Spleen (tissue), 11 donors: Measurements from ENCODE around the gene COL26A1. TPM values are rescaled to one million over a fixed set of nuclear protein-coding genes. Genes with fewer than 3 reads are reported as not detected.
"Not testable (repeated sequence)": the region's sequence is repeated elsewhere in the genome, so short reads cannot be mapped to it uniquely, and the experiment has no call there.

Source experiments
- DNase-seq: peaks from one replicate; pipeline ENCODE4 v3.0.0-alpha.2; 2020
- H3K27ac ChIP-seq, 8 donors: fragments of 200-600 bp; sonication (generic) in 7 of 8; 1 replicate in 4 of 8; 2 replicates in 4 of 8; pipeline versions ENCODE4 v1.5.0 to v1.8.0; 2016 to 2021; ENCODE audit warnings: inconsistent platforms in 4 of 8, mild to moderate bottlenecking in 4 of 8, moderate library complexity in 1 of 8
- H3K27me3 ChIP-seq, 7 donors: fragments of 200-600 bp; sonication (generic) in 6 of 7; replicated peaks in 1 of 7; 1 replicate in 4 of 7; 2 replicates in 3 of 7; pipeline versions ENCODE4 v1.5.0 to v1.8.0; 2016 to 2021; ENCODE audit warnings: inconsistent platforms in 3 of 7, mild to moderate bottlenecking in 1 of 7
- H3K36me3 ChIP-seq, 6 donors: fragments of 200-600 bp; sonication (generic) in 5 of 6; 1 replicate in 4 of 6; 2 replicates in 2 of 6; pipeline versions ENCODE4 v1.5.0 to v1.8.0; 2016 to 2021; ENCODE audit warnings: inconsistent platforms in 2 of 6
- H3K4me1 ChIP-seq, 6 donors: fragments of 200-600 bp; sonication (generic) in 5 of 6; 1 replicate in 3 of 6; 2 replicates in 3 of 6; pipeline versions ENCODE4 v1.5.0 to v1.8.0; 2016 to 2021; ENCODE audit warnings: inconsistent platforms in 3 of 6
- H3K4me3 ChIP-seq, 8 donors: fragments of 200-600 bp; sonication (generic) in 7 of 8; 1 replicate in 4 of 8; 2 replicates in 4 of 8; pipeline versions ENCODE4 v1.5.0 to v1.8.0; 2016 to 2021; ENCODE audit warnings: inconsistent platforms in 4 of 8, mild to moderate bottlenecking in 4 of 8, moderate library complexity in 2 of 8
- H3K9me3 ChIP-seq, 8 donors: fragments of 200-600 bp; sonication (generic) in 7 of 8; 1 replicate in 4 of 8; 2 replicates in 4 of 8; pipeline versions ENCODE4 v1.5.0 to v1.8.0; 2016 to 2021; ENCODE audit warnings: inconsistent platforms in 4 of 8
- CTCF ChIP-seq, 11 experiments: fragments of 200-600 bp in 7 of 11; fragments of 450-650 bp in 4 of 11; sonication (generic) in 4 of 11; IDR thresholded peaks in 8 of 11; conservative IDR thresholded peaks in 3 of 11; 1 replicate in 7 of 11; 2 replicates in 4 of 11; pipeline versions ENCODE4 v1.4.0 to v1.8.0; 2016 to 2021; ENCODE audit warnings: antibody characterized with exemption in 11 of 11, inconsistent platforms in 4 of 11, mild to moderate bottlenecking in 1 of 11
- POLR2A ChIP-seq, 3 donors: fragments of 450-650 bp; IDR thresholded peaks; one replicate each; pipeline ENCODE4 v1.5.1; 2017; ENCODE audit warnings: antibody characterized with exemption in 3 of 3, mild to moderate bottlenecking in 1 of 3
- POLR2AphosphoS5 ChIP-seq, 3 donors: sonication (generic); formaldehyde crosslinking; IDR thresholded peaks; one replicate each; pipeline ENCODE4 v1.5.1; 2017; ENCODE audit warnings: antibody characterized with exemption in 3 of 3
- WGBS, 5 donors: extraction: QIAGEN DNeasy Blood & Tissue Kit in 3 of 5; methylation state at CpG; one replicate each; pipeline versions ENCODE4 v1.1.5 to v1.1.7; 2013 to 2018; 5-methylcytosine and 5-hydroxymethylcytosine counted together
- intact Hi-C: fragments of 100-400 bp; cut with DNase I; formaldehyde crosslinking; loops from one replicate; pipeline ENCODE4 v1.15.0; 2023; ENCODE audit warnings: low total_unique reads
- polyA plus RNA-seq, 3 donors: library from polyadenylated mRNA; stranded (reverse); fragments of 200-250 nt; gene quantifications; one replicate each; pipeline ENCODE4 v1.2.1, GENCODE V29; 2013
- total RNA-seq, 7 donors: library from RNA; depleted of rRNA in 3 of 7; stranded (reverse); fragments of >200 nt in 3 of 7; fragmentation: NEBNext Ultra II Directional in 4 of 7; extraction: Animal tissue kit (Norgen Biotek cat#: 25700) in 4 of 7; gene quantifications; one replicate each; pipeline versions ENCODE4 v1.1.0 to v1.2.1, GENCODE V29; 2016 to 2021
- donor health status: healthy with polysubstance abuse.
- donor health status: DM: no; HTN: no; CAD: no; lungs with moderate emphysema.
- donor health status: DM: no; HTN: no; CAD: no.
- donor health status: Bipolar disorder and iron deficiency.
- donor health status: healthy.
- donor health status: DM: no; HTN: no; CAD: no.
- donor health status: DM: yes; HTN: yes; CAD: no.

COL26A1 gene
- total and polyA plus RNA-seq, 10 donors, result 0.15 to 0.32 (median 0.22) TPM; not detected in 4

GRCh38 chr7:101428093-101428866 lies 65.6 kb downstream of the COL26A1 start:
- Histone ChIP-seq H3K27me3 (peaks cover 0 to 27% (median 0%) of the 10 kb centered on the region in 7 donors), H3K4me3 (no peak overlapping the region), H3K27ac (no peak overlapping the region), H3K4me1 (peaks cover 0 to 12% (median 0%) of the 10 kb centered on the region in 6 donors), H3K9me3 (no peaks in the 10 kb centered on the region), H3K36me3 (no peaks in the 10 kb centered on the region)
- 67 to 74% (median 70%) methylated on average over 11 of the region's 11 CpGs for WGBS, 5 donors
- no peak for DNase-seq
- TF ChIP-seq POLR2A (IDR thresholded peaks at IDR 0.05), result no peak
- TF ChIP-seq CTCF (IDR thresholded peaks at IDR 0.05 in 8 of 11, conservative IDR thresholded peaks at IDR 0.05 in 3 of 11), result no peak
- no peak for TF ChIP-seq POLR2AphosphoS5 (IDR thresholded peaks at IDR 0.05)
- intact Hi-C loops, result no loop called here

- Histone ChIP-seq H3K27ac (no peak overlapping the region), H3K9me3 (no peaks in the 10 kb centered on the region), H3K4me3 (no peak overlapping the region), H3K36me3 (no peaks in the 10 kb centered on the region), H3K4me1 (peaks cover 0 to 12% (median 0%) of the 10 kb centered on the region in 6 donors), H3K27me3 (peaks cover 0 to 51% (median 8%) of the 10 kb centered on the region in 7 donors)
- no peak for DNase-seq
- intact Hi-C loops, result no loop called here
- WGBS, 5 donors, result 79 to 92% (median 89%) methylated on average over 3 of the region's 3 CpGs
- TF ChIP-seq CTCF (IDR thresholded peaks at IDR 0.05 in 8 of 11, conservative IDR thresholded peaks at IDR 0.05 in 3 of 11), result no peak
- TF ChIP-seq POLR2AphosphoS5 (IDR thresholded peaks at IDR 0.05), result no peak
- no peak for TF ChIP-seq POLR2A (IDR thresholded peaks at IDR 0.05)
Observed at GRCh38 chr7:101432316-101432715, 69.6 kb downstream of the COL26A1 start.

- Histone ChIP-seq H3K4me3 (no peak overlapping the region), H3K27me3 (peaks cover 0 to 57% (median 8%) of the 10 kb centered on the region in 7 donors), H3K4me1 (peaks cover 0 to 6% (median 0%) of the 10 kb centered on the region in 6 donors), H3K27ac (no peak overlapping the region), H3K9me3 (no peaks in the 10 kb centered on the region), H3K36me3 (no peaks in the 10 kb centered on the region)
- TF ChIP-seq CTCF (IDR thresholded peaks at IDR 0.05 in 8 of 11, conservative IDR thresholded peaks at IDR 0.05 in 3 of 11) (no peak), POLR2A (IDR thresholded peaks at IDR 0.05) (no peak), POLR2AphosphoS5 (IDR thresholded peaks at IDR 0.05) (no peak)
- intact Hi-C loops, result no loop called here
- no peak for DNase-seq
- WGBS, 5 donors, result 76 to 92% (median 85%) methylated on average over 4 of the region's 4 CpGs
Observed at GRCh38 chr7:101433688-101434087, 71.0 kb downstream of the COL26A1 start.

- H3K27ac ChIP-seq, H3K9me3 ChIP-seq, DNase-seq, H3K4me3 ChIP-seq, H3K4me1 ChIP-seq, H3K36me3 ChIP-seq, intact Hi-C loops: not testable (repeated sequence)
- WGBS, 5 donors, result 81 to 89% (median 84%) methylated on average over 8 of the region's 8 CpGs
- peaks cover 0 to 62% (median 8%) of the 10 kb centered on the region in 7 donors for H3K27me3 ChIP-seq
Observed at GRCh38 chr7:101434155-101434554, 71.5 kb downstream of the COL26A1 start.
